ENCODE measurements around the gene MYO1D.

The MYO1D gene

GRCh38 chr17:32626379-32626791, 250.5 kb downstream of the MYO1D start:
- no peak for DNase-seq (ENCODE audit: insufficient read length, low spot score)
- FAIRE-seq: no peak
- no peak for TF ChIP-seq CTCF (IDR thresholded peaks at IDR 0.05; ENCODE audit: insufficient read depth, missing control alignments)

DNA sequence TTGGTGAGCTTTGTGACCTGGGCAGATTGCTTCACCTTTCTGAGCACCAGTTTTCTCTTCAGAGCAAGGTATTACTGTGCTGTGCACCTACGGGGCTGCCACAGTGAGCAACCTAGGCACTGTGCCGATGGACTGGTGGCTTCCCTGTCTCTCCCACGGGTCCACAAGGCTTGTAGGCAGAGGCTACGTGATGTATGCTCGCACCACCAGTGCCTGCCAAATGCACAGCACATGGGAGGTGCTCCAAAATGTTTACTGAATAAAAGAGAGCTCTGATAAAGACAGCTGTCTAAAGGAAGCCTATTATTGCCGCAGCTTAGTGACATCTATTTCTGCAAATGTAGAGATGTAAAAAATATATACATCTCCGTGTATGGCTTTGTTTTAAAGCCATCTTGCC, 251.0 kb downstream of the MYO1D start:
- DNase-seq (ENCODE audit: insufficient read length, low spot score): no peak

DNA sequence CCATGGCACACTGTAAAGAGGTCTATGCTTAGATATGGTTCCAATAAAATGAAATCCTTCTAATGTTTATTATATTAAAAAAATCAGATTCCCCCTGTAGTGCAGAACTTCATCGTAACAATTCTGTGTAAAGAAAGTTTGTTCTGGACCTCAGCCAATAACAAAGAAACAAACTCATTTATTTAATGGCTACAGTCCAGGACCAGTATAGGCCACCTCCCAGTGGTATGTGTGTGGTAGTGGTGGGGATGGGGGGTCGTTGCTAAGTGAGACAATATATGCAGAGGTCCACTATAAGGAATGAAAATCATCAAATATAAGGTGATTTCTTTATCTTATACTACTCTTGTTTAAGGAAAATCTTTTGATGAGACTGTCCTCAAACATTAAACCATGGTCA, 253.7 kb downstream of the MYO1D start:
- no peak for TF ChIP-seq CTCF (IDR thresholded peaks at IDR 0.05; ENCODE audit: insufficient read depth, missing control alignments)
- FAIRE-seq (no peak), DNase-seq (ENCODE audit: insufficient read length, low spot score) (no peak)

More for the DNA sequence above, 251.0 kb downstream of the MYO1D start:
- TF ChIP-seq CTCF (IDR thresholded peaks at IDR 0.05; ENCODE audit: insufficient read depth, missing control alignments): no peak
- FAIRE-seq: no peak

GRCh38 chr17:32622540-32622939, 254.4 kb downstream of the MYO1D start:
- no peak for TF ChIP-seq CTCF (IDR thresholded peaks at IDR 0.05; ENCODE audit: insufficient read depth, missing control alignments)
- DNase-seq (ENCODE audit: insufficient read length, low spot score) (no peak), FAIRE-seq (no peak)

DNA sequence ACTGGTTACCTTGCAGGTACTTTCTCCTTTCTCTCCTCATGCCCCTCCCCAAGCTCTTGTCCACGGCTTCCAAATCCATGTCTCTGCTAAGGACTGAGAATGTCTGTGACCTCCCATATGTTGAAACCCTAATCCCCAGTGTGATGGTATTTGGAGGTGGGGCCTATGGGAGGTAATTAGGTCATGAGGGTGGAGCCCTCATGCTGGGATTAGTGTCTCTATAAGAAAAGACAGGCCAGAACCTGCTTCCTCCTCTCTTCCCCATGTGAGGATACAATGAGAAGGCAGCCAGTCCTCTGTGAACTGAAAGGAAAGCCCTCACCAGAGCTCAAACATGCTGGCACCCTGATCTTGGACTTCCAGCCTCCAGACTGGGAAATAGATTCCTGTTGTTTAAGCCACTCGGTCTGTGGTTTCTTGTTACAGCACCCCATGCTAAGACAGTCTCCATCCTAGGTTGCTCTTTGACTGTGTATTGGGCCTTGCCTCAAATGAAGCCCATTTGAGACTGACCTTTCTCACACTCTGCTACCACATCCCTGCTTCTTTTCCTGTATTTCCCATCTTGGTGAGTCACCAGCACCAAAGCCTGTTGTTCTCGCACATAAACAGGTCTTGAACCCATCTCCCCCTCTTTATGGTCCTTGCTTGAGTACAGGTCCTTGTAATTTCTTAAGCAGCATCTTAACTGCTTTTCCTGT, 255.2 kb downstream of the MYO1D start:
- DNase-seq (ENCODE audit: insufficient read length, low spot score): no peak
- no peak for FAIRE-seq
- no peak for TF ChIP-seq CTCF (IDR thresholded peaks at IDR 0.05; ENCODE audit: insufficient read depth, missing control alignments)

DNA sequence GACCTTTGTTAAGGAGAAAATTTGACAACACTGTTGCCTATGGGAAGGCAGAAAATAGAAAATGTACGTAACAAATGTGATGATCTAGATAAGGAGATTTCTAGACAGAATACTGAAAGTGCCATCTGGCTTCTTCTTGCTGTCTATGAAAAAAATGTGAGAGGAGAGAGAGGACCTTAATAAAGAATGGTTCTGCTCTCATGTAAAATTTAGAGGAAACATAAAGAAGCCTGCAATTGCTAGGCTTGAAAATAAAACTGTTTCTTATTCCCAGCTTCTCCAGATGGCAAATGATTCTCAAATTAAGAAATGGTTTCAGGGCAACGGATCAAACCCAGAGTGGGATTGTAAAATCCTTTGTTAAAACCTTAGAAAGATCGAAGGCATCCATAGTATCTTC, 261.6 kb downstream of the MYO1D start:
- no peak for FAIRE-seq
- TF ChIP-seq CTCF (IDR thresholded peaks at IDR 0.05; ENCODE audit: insufficient read depth, missing control alignments): no peak
- no peak for DNase-seq (ENCODE audit: insufficient read length, low spot score)

- DNase-seq (ENCODE audit: insufficient read length, low spot score): no peak
- no peak for FAIRE-seq
- TF ChIP-seq CTCF (IDR thresholded peaks at IDR 0.05; ENCODE audit: insufficient read depth, missing control alignments): no peak
Observed at GRCh38 chr17:32610943-32611342, 266.0 kb downstream of the MYO1D start.

Measured in D721Med (cell line).